HL-60 (cell line): ENCODE results near the gene DERL2.

Source experiments
- DNase-seq, 2 experiments: peaks; one replicate each; pipeline ENCODE4 v3.0.0-alpha.2; 2010 to 2020; ENCODE audit warnings: low read depth in 1 of 2, low spot score in 1 of 2
- H3K27ac ChIP-seq: fragments of 250-450 bp; sonication (Bioruptor Pico); replicated peaks from 2 replicates; pipeline ENCODE4 v1.5.1; 2020; ENCODE audit warnings: mild to moderate bottlenecking, moderate library complexity
- H3K27me3 ChIP-seq: fragments of 250-450 bp; sonication (Bioruptor Pico); 2 replicates; pipeline ENCODE4 v1.5.1; 2021; ENCODE audit warnings: mild to moderate bottlenecking, moderate library complexity; ENCODE audit not compliant: insufficient read depth, poor library complexity, severe bottlenecking
- H3K4me3 ChIP-seq: replicated peaks from 2 replicates; pipeline ENCODE4 v1.5.1; 2011; ENCODE audit warnings: mild to moderate bottlenecking, control low read depth, low read length; ENCODE audit not compliant: insufficient read depth
- CTCF ChIP-seq: IDR thresholded peaks from one replicate; pipeline ENCODE4 v1.5.1; 2011; ENCODE audit warnings: low read length, control low read depth, inconsistent platforms; ENCODE audit not compliant: insufficient read depth
- GABPA ChIP-seq: IDR thresholded peaks from 2 replicates; pipeline ENCODE4 v1.6.1; 2012; ENCODE audit warnings: low read depth
- POLR2AphosphoS5 ChIP-seq: IDR thresholded peaks from 2 replicates; pipeline ENCODE4 v1.6.1; 2012; ENCODE audit warnings: low read depth
- REST ChIP-seq: IDR thresholded peaks from 2 replicates; pipeline ENCODE4 v1.6.1; 2012; ENCODE audit warnings: low read depth; ENCODE audit not compliant: insufficient replicate concordance
- SPI1 ChIP-seq: IDR thresholded peaks from 2 replicates; pipeline ENCODE4 v1.6.1; 2012; ENCODE audit warnings: low read depth, mild to moderate bottlenecking, borderline replicate concordance

The DERL2 gene

GRCh38 chr17:5532581-5532980 is 46.6 kb upstream of the DERL2 start:
- Histone ChIP-seq H3K27ac (no peak overlapping the region), H3K4me3 (no peak overlapping the region), H3K27me3 (no peaks in the 10 kb centered on the region)
- no peak for DNase-seq
- TF ChIP-seq REST: no peak
- no peak for TF ChIP-seq SPI1
- no peak for TF ChIP-seq CTCF
- no peak for TF ChIP-seq POLR2AphosphoS5
- no peak for TF ChIP-seq GABPA

- no peak for TF ChIP-seq REST
- TF ChIP-seq CTCF: no peak
- TF ChIP-seq SPI1: no peak
- TF ChIP-seq GABPA: no peak
- no peak for TF ChIP-seq POLR2AphosphoS5
- DNase-seq: no peak
- Histone ChIP-seq H3K27me3 (no peaks in the 10 kb centered on the region), H3K4me3 (no peak overlapping the region), H3K27ac (no peak overlapping the region)
These were observed 45.1 kb upstream of the DERL2 start for GRCh38 chr17:5531085-5531418.

- DNase-seq: no peak
- Histone ChIP-seq H3K27me3 (no peaks in the 10 kb centered on the region), H3K4me3 (no peak overlapping the region), H3K27ac (no peak overlapping the region)
- TF ChIP-seq REST (no peak), POLR2AphosphoS5 (no peak)
These were observed 44.5 kb upstream of the DERL2 start for GRCh38 chr17:5530265-5531084.
